GM12878 (cell line): ENCODE data around the gene PROSER2. TPM values are rescaled to one million over a fixed set of nuclear protein-coding genes. Genes with fewer than 3 reads are reported as not detected.

Experiments used
- ATAC-seq: fragments of 200-7000 bp; cut with Tn5 transposase; 3 replicates; pipeline ENCODE4 v1.9.1; 2020; ENCODE audit warnings: mild to moderate bottlenecking, moderate library complexity
- BruUV-seq: library from RNA; stranded (reverse); fragments of 400-500 nt; replicated peaks from 2 replicates; lab custom pipeline; 2021; lab: Mats Ljungman, UMichigan
- CTCF ChIA-PET: fragments of 300-600 bp; sonication (Branson Sonifier 250); formaldehyde crosslinking; extraction: SDS; loops from one replicate; lab custom pipeline; 2021; ENCODE audit warnings: inconsistent platforms; lab: Yijun Ruan, JAX
- POLR2A ChIA-PET: fragments of 350-600 bp; formaldehyde crosslinking; extraction: SDS; loops from one replicate; lab custom pipeline; 2021; ENCODE audit warnings: inconsistent platforms; lab: Charles Lee
- RAD21 ChIA-PET: fragments of 300-600 bp; sonication (Branson Sonifier 250); formaldehyde crosslinking; loops from one replicate; lab custom pipeline; 2023; ENCODE audit warnings: antibody characterized with exemption; ENCODE audit not compliant: unreplicated experiment; lab: Charles Lee
- SMC1A ChIA-PET: fragments of 300-600 bp; sonication (Branson Sonifier 250); formaldehyde crosslinking; loops from one replicate; lab custom pipeline; 2023; ENCODE audit not compliant: unreplicated experiment, uncharacterized antibody; lab: Charles Lee
- DNase-seq: peaks from one replicate; pipeline ENCODE4 v3.0.0-alpha.2; 2011; ENCODE audit warnings: low read depth, low spot score
- FAIRE-seq: peaks from 3 replicates; lab custom pipeline; 2011; peaks lifted over from hg19 to GRCh38; lab: Jason Lieb, UNC
- H2AFZ ChIP-seq: 2 replicates; pipeline ENCODE4 v1.6.0; 2011; ENCODE audit warnings: low read depth, low read length, control low read depth; ENCODE audit not compliant: control insufficient read depth
- H3K27ac ChIP-seq: 2 replicates; pipeline ENCODE4 v1.5.1; 2011; ENCODE audit warnings: control low read depth; ENCODE audit not compliant: control insufficient read depth, insufficient read depth
- H3K27me3 ChIP-seq, 2 experiments: replicated peaks in 1 of 2; 2 replicates each; pipeline versions ENCODE4 v1.6.0 to v1.6.1; 2011; ENCODE audit warnings: low read length in 1 of 2; ENCODE audit not compliant: control insufficient read depth in 2 of 2, insufficient read depth in 2 of 2
- H3K36me3 ChIP-seq, 2 experiments: 2 replicates each; pipeline ENCODE4 v1.5.1; 2011; ENCODE audit warnings: low read length in 1 of 2; ENCODE audit not compliant: control insufficient read depth in 2 of 2, insufficient read depth in 2 of 2
- H3K4me1 ChIP-seq: 2 replicates; pipeline ENCODE4 v1.6.1; 2011; ENCODE audit warnings: mild to moderate bottlenecking, low read length, moderate library complexity, mixed read lengths; ENCODE audit not compliant: control insufficient read depth, insufficient read depth
- H3K4me2 ChIP-seq: 2 replicates; pipeline ENCODE4 v1.6.0; 2011; ENCODE audit warnings: control low read depth; ENCODE audit not compliant: control insufficient read depth, insufficient read depth
- H3K4me3 ChIP-seq: fragments of 200-600 bp; sonication (generic); 2 replicates; pipeline ENCODE4 v1.5.1; 2016
- H3K79me2 ChIP-seq: 2 replicates; pipeline ENCODE4 v1.6.0; 2011; ENCODE audit warnings: low read length; ENCODE audit not compliant: control insufficient read depth, insufficient read depth
- H3K9ac ChIP-seq: 2 replicates; pipeline ENCODE4 v1.8.0; 2011; ENCODE audit warnings: low read length, control low read depth, mixed read lengths; ENCODE audit not compliant: control insufficient read depth, insufficient read depth
- H3K9me3 ChIP-seq: replicated peaks from 3 replicates; pipeline ENCODE4 v1.5.1; 2011; ENCODE audit warnings: mild to moderate bottlenecking, low read length; ENCODE audit not compliant: control insufficient read depth, insufficient read depth
- H4K20me1 ChIP-seq: 2 replicates; pipeline ENCODE4 v1.6.0; 2011; ENCODE audit not compliant: control insufficient read depth, insufficient read depth
- E2F4 ChIP-seq: IDR thresholded peaks from 2 replicates; pipeline ENCODE4 v1.6.1; 2012; ENCODE audit warnings: low read depth, low read length, improper control_type of control experiment
- FOXM1 ChIP-seq: IDR thresholded peaks from 2 replicates; pipeline ENCODE4 v1.6.1; 2012; ENCODE audit warnings: low read depth, mild to moderate bottlenecking, inconsistent platforms, low read length, moderate library complexity
- IKZF2 ChIP-seq, 2 experiments: fragments of 450-650 bp; IDR thresholded peaks; 2 replicates each; pipeline ENCODE4 v1.6.1; 2017; ENCODE audit warnings: mild to moderate bottlenecking in 2 of 2, moderate library complexity in 2 of 2
- IRF3 ChIP-seq: fragments of 450-650 bp; IDR thresholded peaks from 2 replicates; pipeline ENCODE4 v1.6.1; 2014; ENCODE audit warnings: mild to moderate bottlenecking
- SUZ12 ChIP-seq: fragments of 200-600 bp; sonication (generic); IDR thresholded peaks from one replicate; pipeline ENCODE4 v1.6.1; 2018; ENCODE audit warnings: antibody characterized with exemption, mild to moderate bottlenecking; ENCODE audit not compliant: unreplicated experiment
- TAF1 ChIP-seq: IDR thresholded peaks from 2 replicates; pipeline ENCODE4 v1.6.1; 2011; ENCODE audit warnings: mild to moderate bottlenecking, low read depth, low read length, borderline replicate concordance
- ZBTB40 ChIP-seq: fragments of 450-650 bp; IDR thresholded peaks from 2 replicates; pipeline ENCODE4 v1.6.1; 2016; ENCODE audit warnings: mild to moderate bottlenecking, moderate library complexity, borderline replicate concordance
- ZNF207 ChIP-seq: fragments of 450-650 bp; IDR thresholded peaks from 2 replicates; pipeline ENCODE4 v1.6.1; 2014; ENCODE audit warnings: antibody characterized with exemption, mild to moderate bottlenecking, borderline replicate concordance
- ZNF384 ChIP-seq: IDR thresholded peaks from 2 replicates; pipeline ENCODE4 v1.6.1; 2012; ENCODE audit warnings: low read depth, mild to moderate bottlenecking, low read length, improper control_type of control experiment, borderline replicate concordance
- WGBS: methylation state at CpG from one replicate; pipeline ENCODE4 v1.1.6; 2016; ENCODE audit warnings: low lambda C conversion rate; ENCODE audit not compliant: insufficient replicate concordance, insufficient coverage; ENCODE audit errors: missing lambda C conversion rate; 5-methylcytosine and 5-hydroxymethylcytosine counted together
- in situ Hi-C: fragments of 300-500 bp; cut with MboI; formaldehyde crosslinking; loops from 9 replicates; pipeline ENCODE4 v1.14.3; 2018; ENCODE audit warnings: mixed read lengths
- intact Hi-C: fragments of 100-400 bp; cut with micrococcal nuclease; formaldehyde crosslinking; loops from one replicate; pipeline ENCODE4 v1.14.2; 2022; ENCODE audit not compliant: unreplicated experiment
- polyA plus RNA-seq, 11 experiments: library from polyadenylated mRNA; depleted of rRNA in 4 of 11; unstranded in 6 of 11; stranded (reverse) in 5 of 11; fragments of >200 nt; fragmentation: Nextera tagmentation in 4 of 11; fragmentation: Illumina TruSeq in 1 of 11; extraction: Ambion mirVana in 4 of 11; extraction: Trizol in 1 of 11; gene quantifications; 1 replicate in 1 of 11; 2 replicates in 10 of 11; pipeline versions ENCODE4 v1.2.1 to v1.2.3, GENCODE V29; 2011 to 2016; ENCODE audit warnings: inconsistent platforms in 2 of 11, missing spikeins in 2 of 11, low read depth in 1 of 11
- total RNA-seq, 4 experiments: library from RNA; depleted of rRNA in 3 of 4; stranded (reverse); fragments of >200 nt in 3 of 4; fragmentation: Illumina TruSeq in 1 of 4; extraction: Trizol in 1 of 4; gene quantifications; 2 replicates each; pipeline versions ENCODE4 v1.2.1 to v1.2.3, GENCODE V29; 2013 to 2021

PROSER2 gene
- total and polyA plus RNA-seq, 10 of the 15 experiments (the other 5 are each of a cell fraction or from before 2014, with no cell fraction given): 0.04 to 0.25 (median 0.07) TPM; not detected in 6

GRCh38 chr10:11825796-11826414, 2.7 kb downstream of the PROSER2 start:
- in situ Hi-C loops (no loop called here), intact Hi-C loops (no loop called here)
- ChIA-PET SMC1A (no interaction called here), CTCF (interaction anchor here (1.2 kb wide), 1 partner anchor 13 kb away, joined by 3 read pairs; no protein-coding TSS in a partner anchor), POLR2A (no interaction called here), RAD21 (no interaction called here)
- no peak overlapping the region for H3K27ac ChIP-seq
- DNase-seq (no peak), ATAC-seq (no peak), FAIRE-seq (no peak)
- 66% methylated on average over 19 of the region's 19 CpGs for WGBS
- no peaks in the 10 kb centered on the region for H3K4me1 ChIP-seq
- H3K4me2 ChIP-seq: no peak overlapping the region
- BruUV-seq: no TSS peak
- H4K20me1 ChIP-seq: no peaks in the 10 kb centered on the region
- no peak for TF ChIP-seq IRF3
- no peak for TF ChIP-seq SUZ12
- no peak for TF ChIP-seq FOXM1
- TF ChIP-seq IKZF2 (IDR thresholded peaks at IDR 0.05): no peak
- no peak for TF ChIP-seq ZNF207
- no peak for TF ChIP-seq ZBTB40
- no peak for TF ChIP-seq E2F4
- TF ChIP-seq TAF1: no peak
- TF ChIP-seq ZNF384: no peak
- H3K9me3 ChIP-seq: no peaks in the 10 kb centered on the region
- no peaks in the 10 kb centered on the region for H3K79me2 ChIP-seq
- no peaks in the 10 kb centered on the region for H3K36me3 ChIP-seq
- no peak overlapping the region for H2AFZ ChIP-seq
- H3K9ac ChIP-seq: no peak overlapping the region
- H3K27me3 ChIP-seq: peaks cover 5 to 6% of the 10 kb centered on the region in 2 experiments; a peak in 3 of 4 replicates
- H3K4me3 ChIP-seq: no peak overlapping the region
